ENCODE measurements around the gene RAPGEF3. TPM values are rescaled to one million over a fixed set of nuclear protein-coding genes. Genes with fewer than 3 reads are reported as not detected.

RAPGEF3 gene
- total and polyA plus RNA-seq, 2 of the 13 experiments (the other 11 are each of a cell fraction or from before 2014, with no cell fraction given): 0.07 TPM

GRCh38 chr12:47781479-47782371, 23.0 kb upstream of the RAPGEF3 start (continued):
- TF ChIP-seq ZNF142 (CRISPR knock-in tag; IDR thresholded peaks at IDR 0.05): no peak
- TF ChIP-seq SP140L (CRISPR knock-in tag; IDR thresholded peaks at IDR 0.05; ENCODE audit: borderline replicate concordance): no peak
- TF ChIP-seq FOXK2 (IDR thresholded peaks at IDR 0.05): no peak

DNA sequence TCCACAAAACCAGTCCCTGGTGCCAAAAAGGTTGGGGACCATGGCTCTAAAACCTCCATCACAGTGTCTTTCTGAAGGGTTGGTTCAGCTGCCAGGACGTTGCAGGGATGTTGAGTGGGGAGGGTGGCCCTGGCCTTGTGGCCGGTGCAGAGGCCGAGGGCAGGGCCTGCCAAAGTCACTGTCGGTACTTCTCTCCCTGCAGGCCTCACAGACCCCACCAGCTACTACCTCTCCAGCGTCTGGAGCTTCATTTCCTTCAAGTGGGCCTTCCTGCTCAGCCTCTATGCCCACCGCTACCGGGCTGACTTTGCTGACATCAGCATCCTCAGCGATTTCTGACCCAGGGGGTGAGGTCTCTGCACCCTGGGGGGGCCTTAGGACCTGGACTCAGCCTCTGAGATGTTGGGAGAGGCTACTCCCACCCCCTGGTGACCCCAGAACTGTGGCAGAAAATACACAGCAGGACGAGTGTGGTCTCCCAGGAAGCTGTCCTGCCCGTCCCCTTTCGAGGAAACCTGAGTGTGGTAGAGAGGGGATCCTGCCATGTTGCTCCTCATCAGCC, 21.3 kb upstream of the RAPGEF3 start:
- Histone ChIP-seq H3K27ac (ENCODE audit: extremely low read length, insufficient read depth, low read length) (no peak overlapping the region), H2AFZ (ENCODE audit: low read length) (no peak overlapping the region), H3K36me3 (replicated peaks in 1 of 2; ENCODE audit: control insufficient read depth in 1 of 2, insufficient read depth in 2 of 2, low read length in 2 of 2) (peaks cover 2% of the 10 kb centered on the region in 2 experiments; a peak in 3 of 5 replicates), H3K4me1 (ENCODE audit: insufficient read depth, low read length) (peaks cover 17% of the 10 kb centered on the region), H4K20me1 (ENCODE audit: insufficient read depth, low read length) (no peaks in the 10 kb centered on the region), H3K4me2 (ENCODE audit: low read depth, low read length) (no peak overlapping the region), H3K27me3 (ENCODE audit: control insufficient read depth in 1 of 2, insufficient read depth in 2 of 2, low read length in 2 of 2) (no peaks in the 10 kb centered on the region), H3K9ac (ENCODE audit: insufficient read depth, low read depth, low read length) (no peak overlapping the region), H3K9me3 (ENCODE audit: low read length) (no peaks in the 10 kb centered on the region), H3K4me3 (replicated peaks in 1 of 3; ENCODE audit: insufficient read depth in 1 of 3, low read depth in 2 of 3, low read length in 3 of 3) (no peak overlapping the region), H3K79me2 (ENCODE audit: insufficient read depth, low read length) (no peaks in the 10 kb centered on the region)
- intact Hi-C loops (cut with micrococcal nuclease; ENCODE audit: unreplicated experiment): loop anchor here (1.0 to 5.0 kb wide), 4 partner anchors 38 to 128 kb away; no protein-coding TSS in a partner anchor
- no peak for ATAC-seq
- ChIA-PET POLR2A (interaction anchor here (0.7 kb wide), 1 partner anchor 28 kb away, joined by 3 read pairs; no protein-coding TSS in a partner anchor), CTCF (ENCODE audit: low intra/inter-chr PET ratio, low total read pairs) (interaction anchor here (1.0 to 3.6 kb wide), 5 partner anchors 36 to 68 kb away, joined by 3 to 56 read pairs (median 15); no protein-coding TSS in a partner anchor)
- no peak for FAIRE-seq
- 85% methylated on average over 6 of the region's 11 CpGs for WGBS (ENCODE audit: low lambda C conversion rate)
- in situ Hi-C loops (cut with HindIII; ENCODE audit: extremely low pct_ligation_motif_present, low pct_unique_long_range_greater_than_20kb): loop anchor here (5.0 kb wide), 2 partner anchors 38 to 68 kb away; no protein-coding TSS in a partner anchor
- no peak for DNase-seq (ENCODE audit: low spot score)
- BruUV-seq (replicated peaks): no TSS peak
- no peak for TF ChIP-seq SMARCE1 (IDR thresholded peaks at IDR 0.05; ENCODE audit: borderline replicate concordance)
- no peak for TF ChIP-seq CERS6 (CRISPR knock-in tag; IDR thresholded peaks at IDR 0.05)
- TF ChIP-seq ZBTB26 (CRISPR knock-in tag; IDR thresholded peaks at IDR 0.05; ENCODE audit: borderline replicate concordance): no peak
- TF ChIP-seq STAT5B (CRISPR knock-in tag; IDR thresholded peaks at IDR 0.05): no peak
- peak; percentile 76 for TF ChIP-seq MAFF (IDR thresholded peaks at IDR 0.05; ENCODE audit: low read depth, low read length)
- TF ChIP-seq SNRNP70 (IDR thresholded peaks at IDR 0.05; ENCODE audit: low read depth, low read length): no peak
- peak; percentile 85 to 91 for TF ChIP-seq MAFK (conservative IDR thresholded peaks at IDR 0.05 in 1 of 2, IDR thresholded peaks at IDR 0.05 in 1 of 2; ENCODE audit: low read length in 2 of 2)
- TF ChIP-seq PHF20 (CRISPR knock-in tag; IDR thresholded peaks at IDR 0.05): no peak
- no peak for TF ChIP-seq KDM4B (CRISPR knock-in tag; IDR thresholded peaks at IDR 0.05)
- TF ChIP-seq SPEN (CRISPR knock-in tag; IDR thresholded peaks at IDR 0.05; ENCODE audit: low read depth): no peak
